WTC11 (cell line): Measurements from ENCODE around the gene METTL5. TPM values are rescaled to one million over a fixed set of nuclear protein-coding genes. Genes with fewer than 3 reads are reported as not detected.

Source experiments
- ATAC-seq: fragments of 200-7000 bp; cut with Tn5 transposase; 2 replicates; pipeline ENCODE4 v1.10.0; 2021; ENCODE audit warnings: mild to moderate bottlenecking, moderate library complexity
- CTCF ChIA-PET: fragments of 300-600 bp; sonication (Branson Sonifier 250); formaldehyde crosslinking; loops from one replicate; lab custom pipeline; 2021; ENCODE audit warnings: antibody characterized with exemption; lab: Charles Lee
- POLR2A ChIA-PET: fragments of 350-600 bp; sonication (Branson Sonifier 250); formaldehyde crosslinking; loops from one replicate; lab custom pipeline; 2021; ENCODE audit warnings: antibody characterized with exemption; lab: Charles Lee
- DNase-seq: peaks from one replicate; pipeline ENCODE4 v3.0.0; 2021; ENCODE audit warnings: low spot score
- H3K27ac Mint-ChIP-seq: 2 replicates; pipeline ENCODE4 v1.8.0; 2021; ENCODE audit warnings: mixed read lengths
- H3K27me3 Mint-ChIP-seq: 2 replicates; pipeline ENCODE4 v1.8.0; 2021; ENCODE audit warnings: low read depth, mild to moderate bottlenecking, moderate library complexity, mixed read lengths
- H3K36me3 Mint-ChIP-seq: 2 replicates; pipeline ENCODE4 v1.8.0; 2021; ENCODE audit warnings: mixed read lengths
- H3K4me1 Mint-ChIP-seq: 2 replicates; pipeline ENCODE4 v1.8.0; 2022; ENCODE audit warnings: mixed read lengths
- H3K4me3 Mint-ChIP-seq: 2 replicates; pipeline ENCODE4 v1.8.0; 2021; ENCODE audit warnings: mild to moderate bottlenecking, moderate library complexity, mixed read lengths
- H3K9me3 Mint-ChIP-seq: 2 replicates; pipeline ENCODE4 v1.8.0; 2021; ENCODE audit warnings: mixed read lengths
- AFF4 ChIP-seq: sonication (generic); formaldehyde crosslinking; IDR thresholded peaks from 2 replicates; pipeline ENCODE4 v1.8.1; 2023; ENCODE audit warnings: mild to moderate bottlenecking, missing genetic modification reagents, borderline replicate concordance
- ATF6 ChIP-seq: sonication (generic); formaldehyde crosslinking; IDR thresholded peaks from 2 replicates; pipeline ENCODE4 v1.8.1; 2023; ENCODE audit warnings: mild to moderate bottlenecking, missing genetic modification reagents
- CREM ChIP-seq: sonication (generic); formaldehyde crosslinking; IDR thresholded peaks from 2 replicates; pipeline ENCODE4 v1.8.1; 2022; ENCODE audit warnings: mild to moderate bottlenecking, missing genetic modification reagents, moderate library complexity
- ELF4 ChIP-seq: sonication (generic); formaldehyde crosslinking; IDR thresholded peaks from 2 replicates; pipeline ENCODE4 v1.8.1; 2022; ENCODE audit warnings: low read depth, mild to moderate bottlenecking, moderate library complexity, missing genetic modification reagents
- ERG ChIP-seq: fragments of 250-450 bp; sonication (Bioruptor Pico); IDR thresholded peaks from 2 replicates; pipeline ENCODE4 v1.8.0; 2021; ENCODE audit warnings: mild to moderate bottlenecking
- ESRRA ChIP-seq: sonication (generic); formaldehyde crosslinking; IDR thresholded peaks from 2 replicates; pipeline ENCODE4 v1.8.1; 2022; ENCODE audit warnings: mild to moderate bottlenecking, missing genetic modification reagents, borderline replicate concordance
- FOXP1 ChIP-seq: sonication (generic); formaldehyde crosslinking; IDR thresholded peaks from 2 replicates; pipeline ENCODE4 v1.8.0; 2022; ENCODE audit warnings: missing genetic modification reagents, mild to moderate bottlenecking, moderate library complexity, borderline replicate concordance
- HMGXB4 ChIP-seq: sonication (generic); formaldehyde crosslinking; IDR thresholded peaks from 2 replicates; pipeline ENCODE4 v1.8.1; 2023; ENCODE audit warnings: mild to moderate bottlenecking, moderate library complexity, missing genetic modification reagents
- JUN ChIP-seq: sonication (generic); formaldehyde crosslinking; IDR thresholded peaks from 2 replicates; pipeline ENCODE4 v1.8.0; 2023; ENCODE audit warnings: mild to moderate bottlenecking, missing genetic modification reagents
- MYBL2 ChIP-seq: sonication (generic); formaldehyde crosslinking; IDR thresholded peaks from 2 replicates; pipeline ENCODE4 v1.8.1; 2023; ENCODE audit warnings: mild to moderate bottlenecking, moderate library complexity, missing genetic modification reagents
- NFATC4 ChIP-seq: fragments of 250-450 bp; sonication (Bioruptor Pico); IDR thresholded peaks from 2 replicates; pipeline ENCODE4 v1.9.0; 2021; ENCODE audit warnings: mild to moderate bottlenecking
- NFE2L1 ChIP-seq: sonication (generic); formaldehyde crosslinking; IDR thresholded peaks from 2 replicates; pipeline ENCODE4 v1.8.1; 2023; ENCODE audit warnings: missing genetic modification reagents
- NR3C1 ChIP-seq: sonication (generic); formaldehyde crosslinking; conservative IDR thresholded peaks from 2 replicates; pipeline ENCODE4 v1.8.1; 2023; ENCODE audit warnings: low read depth, mild to moderate bottlenecking, missing genetic modification reagents
- PRRX2 ChIP-seq: fragments of 250-450 bp; sonication (Bioruptor Pico); IDR thresholded peaks from 2 replicates; pipeline ENCODE4 v1.8.0; 2021; ENCODE audit warnings: mild to moderate bottlenecking
- SMAD3 ChIP-seq: sonication (generic); formaldehyde crosslinking; IDR thresholded peaks from 2 replicates; pipeline ENCODE4 v1.8.0; 2022; ENCODE audit warnings: missing genetic modification reagents, mild to moderate bottlenecking, borderline replicate concordance
- SMAD4 ChIP-seq: sonication (generic); formaldehyde crosslinking; IDR thresholded peaks from 2 replicates; pipeline ENCODE4 v1.8.0; 2022; ENCODE audit warnings: mild to moderate bottlenecking, missing genetic modification reagents
- SOX15 ChIP-seq: fragments of 250-450 bp; sonication (Bioruptor Pico); IDR thresholded peaks from 2 replicates; pipeline ENCODE4 v1.9.0; 2021; ENCODE audit warnings: mild to moderate bottlenecking
- TEAD4 ChIP-seq: sonication (generic); formaldehyde crosslinking; IDR thresholded peaks from 2 replicates; pipeline ENCODE4 v1.8.0; 2022; ENCODE audit warnings: mild to moderate bottlenecking, missing genetic modification reagents
- ZBTB21 ChIP-seq: sonication (generic); formaldehyde crosslinking; IDR thresholded peaks from 2 replicates; pipeline ENCODE4 v1.8.1; 2023; ENCODE audit warnings: mild to moderate bottlenecking, missing genetic modification reagents, borderline replicate concordance
- ZMAT4 ChIP-seq: fragments of 250-450 bp; sonication (Bioruptor Pico); IDR thresholded peaks from 2 replicates; pipeline ENCODE4 v1.9.0; 2021; ENCODE audit warnings: mild to moderate bottlenecking
- ZNF138 ChIP-seq: sonication (generic); formaldehyde crosslinking; conservative IDR thresholded peaks from 2 replicates; pipeline ENCODE4 v1.8.1; 2022; ENCODE audit warnings: mild to moderate bottlenecking, moderate library complexity, missing genetic modification reagents
- ZNF396 ChIP-seq: fragments of 250-450 bp; sonication (Bioruptor Pico); IDR thresholded peaks from 2 replicates; pipeline ENCODE4 v1.8.0; 2021; ENCODE audit warnings: mild to moderate bottlenecking, moderate library complexity, borderline replicate concordance
- ZNF416 ChIP-seq: fragments of 250-450 bp; sonication (Bioruptor Pico); IDR thresholded peaks from 2 replicates; pipeline ENCODE4 v1.9.0; 2021; ENCODE audit warnings: mild to moderate bottlenecking, inconsistent platforms
- ZNF671 ChIP-seq: fragments of 250-450 bp; sonication (Bioruptor Pico); IDR thresholded peaks from 2 replicates; pipeline ENCODE4 v1.8.0; 2021; ENCODE audit warnings: mild to moderate bottlenecking
- total RNA-seq: library from RNA; stranded (reverse); gene quantifications from 3 replicates; pipeline ENCODE4 v1.2.3, GENCODE V29; 2021
- TF ChIP-seq, protein P1 (sequence below): sonication (generic); formaldehyde crosslinking; IDR thresholded peaks from 2 replicates; pipeline ENCODE4 v1.8.0; 2023; ENCODE audit warnings: missing genetic modification reagents
- TF ChIP-seq, protein P2 (sequence below): sonication (generic); formaldehyde crosslinking; IDR thresholded peaks from 2 replicates; pipeline ENCODE4 v1.8.0; 2023; ENCODE audit warnings: mild to moderate bottlenecking, missing genetic modification reagents

METTL5 gene
- total RNA-seq, 1 experiment from 2014 or later: 90.9 TPM

DNA sequence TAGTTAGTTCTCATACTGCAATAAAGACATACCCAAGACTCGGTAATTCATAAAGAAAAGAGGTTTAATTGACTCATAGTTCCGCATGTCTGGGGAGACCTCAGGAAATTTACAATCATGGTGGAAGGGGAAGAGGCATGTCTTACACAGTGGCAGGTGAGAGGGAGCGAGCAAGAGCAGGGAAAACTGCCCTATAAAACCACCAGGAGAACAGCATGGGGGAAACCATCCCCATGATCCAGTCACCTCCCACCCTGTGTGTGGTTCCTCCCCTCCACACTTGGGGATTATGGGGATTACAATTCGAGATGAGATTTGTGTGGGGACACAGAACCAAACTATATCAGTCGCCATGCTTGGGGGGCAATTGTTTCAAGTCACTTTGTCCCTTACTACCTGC lies 27.1 kb downstream of the METTL5 start:
- POLR2A ChIA-PET: no interaction called here
- peaks cover 16% of the 10 kb centered on the region for H3K36me3 Mint-ChIP-seq
- DNase-seq (no peak), ATAC-seq (peak; percentile 36)
- peak overlapping the region; percentile 89 for H3K4me3 Mint-ChIP-seq
- peak overlapping the region; percentile 85 for H3K27ac Mint-ChIP-seq
- H3K9me3 Mint-ChIP-seq: no peaks in the 10 kb centered on the region
- H3K4me1 Mint-ChIP-seq: peaks cover 35% of the 10 kb centered on the region
- TF ChIP-seq TEAD4 (CRISPR knock-in tag) (no peak), ESRRA (no peak), NR3C1 (no peak), MYBL2 (no peak), PRRX2 (CRISPR knock-in tag) (no peak), NFATC4 (CRISPR knock-in tag) (no peak), HMGXB4 (CRISPR knock-in tag) (no peak), ZNF396 (CRISPR knock-in tag) (no peak), FOXP1 (no peak), SMAD4 (CRISPR knock-in tag) (no peak), CREM (CRISPR knock-in tag) (no peak), ZMAT4 (CRISPR knock-in tag) (no peak), ZNF138 (CRISPR knock-in tag) (no peak), NFE2L1 (CRISPR knock-in tag) (no peak), SOX15 (no peak), AFF4 (CRISPR knock-in tag) (no peak), SMAD3 (CRISPR knock-in tag) (no peak), ERG (CRISPR knock-in tag) (no peak)
- TF ChIP-seq, protein P1, sequence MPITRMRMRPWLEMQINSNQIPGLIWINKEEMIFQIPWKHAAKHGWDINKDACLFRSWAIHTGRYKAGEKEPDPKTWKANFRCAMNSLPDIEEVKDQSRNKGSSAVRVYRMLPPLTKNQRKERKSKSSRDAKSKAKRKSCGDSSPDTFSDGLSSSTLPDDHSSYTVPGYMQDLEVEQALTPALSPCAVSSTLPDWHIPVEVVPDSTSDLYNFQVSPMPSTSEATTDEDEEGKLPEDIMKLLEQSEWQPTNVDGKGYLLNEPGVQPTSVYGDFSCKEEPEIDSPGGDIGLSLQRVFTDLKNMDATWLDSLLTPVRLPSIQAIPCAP (CRISPR knock-in tag): no peak
- H3K27me3 Mint-ChIP-seq: no peaks in the 10 kb centered on the region
- CTCF ChIA-PET: no interaction called here

DNA sequence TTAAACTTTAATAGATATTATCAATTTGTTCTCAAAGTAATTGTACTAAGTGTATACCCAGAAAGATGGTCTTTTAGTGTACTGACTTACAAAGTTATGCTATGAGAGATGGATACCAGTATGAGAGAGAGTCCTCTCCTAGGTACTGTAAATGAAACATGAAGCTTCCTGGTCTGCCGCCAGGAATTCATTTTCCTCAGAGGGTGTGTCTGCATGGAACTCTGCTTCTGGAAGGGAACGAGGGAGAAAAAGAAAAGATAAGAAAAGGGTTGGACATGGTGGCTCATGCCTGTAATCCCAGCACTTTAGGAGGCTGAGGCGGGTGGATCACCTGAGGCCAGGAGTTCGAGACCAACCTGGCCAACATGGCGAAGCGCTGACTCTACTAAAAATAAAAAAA lies 28.3 kb downstream of the METTL5 start:
- POLR2A ChIA-PET: no interaction called here
- CTCF ChIA-PET: no interaction called here
- ATAC-seq (no peak), DNase-seq (no peak)
- TF ChIP-seq ZBTB21 (CRISPR knock-in tag) (no peak), ZNF671 (CRISPR knock-in tag) (no peak), ELF4 (CRISPR knock-in tag) (no peak), ZNF416 (CRISPR knock-in tag) (no peak), JUN (CRISPR knock-in tag) (no peak), ATF6 (CRISPR knock-in tag) (no peak)
- TF ChIP-seq, protein P2, sequence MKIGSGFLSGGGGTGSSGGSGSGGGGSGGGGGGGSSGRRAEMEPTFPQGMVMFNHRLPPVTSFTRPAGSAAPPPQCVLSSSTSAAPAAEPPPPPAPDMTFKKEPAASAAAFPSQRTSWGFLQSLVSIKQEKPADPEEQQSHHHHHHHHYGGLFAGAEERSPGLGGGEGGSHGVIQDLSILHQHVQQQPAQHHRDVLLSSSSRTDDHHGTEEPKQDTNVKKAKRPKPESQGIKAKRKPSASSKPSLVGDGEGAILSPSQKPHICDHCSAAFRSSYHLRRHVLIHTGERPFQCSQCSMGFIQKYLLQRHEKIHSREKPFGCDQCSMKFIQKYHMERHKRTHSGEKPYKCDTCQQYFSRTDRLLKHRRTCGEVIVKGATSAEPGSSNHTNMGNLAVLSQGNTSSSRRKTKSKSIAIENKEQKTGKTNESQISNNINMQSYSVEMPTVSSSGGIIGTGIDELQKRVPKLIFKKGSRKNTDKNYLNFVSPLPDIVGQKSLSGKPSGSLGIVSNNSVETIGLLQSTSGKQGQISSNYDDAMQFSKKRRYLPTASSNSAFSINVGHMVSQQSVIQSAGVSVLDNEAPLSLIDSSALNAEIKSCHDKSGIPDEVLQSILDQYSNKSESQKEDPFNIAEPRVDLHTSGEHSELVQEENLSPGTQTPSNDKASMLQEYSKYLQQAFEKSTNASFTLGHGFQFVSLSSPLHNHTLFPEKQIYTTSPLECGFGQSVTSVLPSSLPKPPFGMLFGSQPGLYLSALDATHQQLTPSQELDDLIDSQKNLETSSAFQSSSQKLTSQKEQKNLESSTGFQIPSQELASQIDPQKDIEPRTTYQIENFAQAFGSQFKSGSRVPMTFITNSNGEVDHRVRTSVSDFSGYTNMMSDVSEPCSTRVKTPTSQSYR: no peak
- no peak overlapping the region for H3K27ac Mint-ChIP-seq
- peaks cover 28% of the 10 kb centered on the region for H3K4me1 Mint-ChIP-seq
- no peak overlapping the region for H3K4me3 Mint-ChIP-seq
- no peaks in the 10 kb centered on the region for H3K9me3 Mint-ChIP-seq
- no peaks in the 10 kb centered on the region for H3K27me3 Mint-ChIP-seq
- H3K36me3 Mint-ChIP-seq: peaks cover 5% of the 10 kb centered on the region
